Measurements from ENCODE around the gene SCAMP2. TPM values are rescaled to one million over a fixed set of nuclear protein-coding genes. Genes with fewer than 3 reads are reported as not detected.

The SCAMP2 gene
- polyA plus RNA-seq, 3 donors = 124 to 158 (median 124) TPM

GRCh38 chr15:74890665-74890960 is 17.4 kb upstream of the SCAMP2 start:
- no peaks in the 10 kb centered on the region for H4K20me1 ChIP-seq (ENCODE audit: insufficient read depth, low read length)
- Mint-ChIP-seq H3K9me3 (peaks cover 0 to 2% (median 0%) of the 10 kb centered on the region in 7 donors), H3K27ac (peak overlapping the region in 3 of 7 donors; percentile 74 to 88 (median 78)), H3K4me1 (peaks cover 40% of the 10 kb centered on the region), H3K4me3 (peak overlapping the region; percentile 91 to 96), H3K36me3 (peaks cover 15 to 24% of the 10 kb centered on the region in 2 donors), H3K27me3 (ENCODE audit: low read depth in 3 of 3) (peaks cover 0 to 5% (median 0%) of the 10 kb centered on the region in 3 donors)
- no peaks in the 10 kb centered on the region for H3K27me3 ChIP-seq (ENCODE audit: control insufficient read depth in 2 of 2, insufficient read depth in 2 of 2, low read length in 2 of 2)
- peak overlapping the region in 2 of 3 experiments; percentile 97 to 99 for H3K4me3 ChIP-seq (replicated peaks in 1 of 3; ENCODE audit: low read depth in 2 of 3, low read length in 3 of 3)
- H3K36me3 ChIP-seq (replicated peaks in 1 of 2; ENCODE audit: control insufficient read depth in 1 of 2, insufficient read depth in 2 of 2, low read length in 2 of 2) = peaks cover 10 to 14% of the 10 kb centered on the region in 2 donors
- H3K27ac ChIP-seq (ENCODE audit: low read depth in 1 of 2, low read length in 2 of 2) = no peak overlapping the region
- peaks cover 6% of the 10 kb centered on the region for H3K79me2 ChIP-seq (ENCODE audit: insufficient read depth, low read length)
- no peak for TF ChIP-seq CTCF (IDR thresholded peaks at IDR 0.05)
- peak overlapping the region; percentile 99 for H2AFZ ChIP-seq (ENCODE audit: insufficient read depth, low read depth, low read length, poor library complexity, severe bottlenecking)
- peak overlapping the region; percentile 99 for H3K4me2 ChIP-seq (replicated peaks; ENCODE audit: extremely low read depth, low read length, poor library complexity, severe bottlenecking)
- no peaks in the 10 kb centered on the region for H3K9me3 ChIP-seq (replicated peaks in 1 of 2; ENCODE audit: control insufficient read depth in 1 of 2, insufficient read depth in 1 of 2, low read length in 2 of 2)
- H3K9ac ChIP-seq (ENCODE audit: insufficient read depth, low read length, poor library complexity, severe bottlenecking) = peak overlapping the region; percentile 77
- no CpG with 5 or more reads among the region's 1 CpG for WGBS (ENCODE audit: insufficient coverage)
- intact Hi-C loops (cut with micrococcal nuclease) = no loop called here
- peaks cover 29 to 35% of the 10 kb centered on the region in 2 donors for H3K4me1 ChIP-seq (ENCODE audit: control insufficient read depth in 1 of 2, insufficient read depth in 2 of 2, low read length in 2 of 2)
- no peak for DNase-seq

GRCh38 chr15:74889883-74890664 is 16.9 kb upstream of the SCAMP2 start, which contains the start of gene MPI:
Gene MPI, plus strand, starts transcription at chr15:74890042. Its CDS starts 32 bp downstream, at chr15:74890074.
- peaks cover 6% of the 10 kb centered on the region for H3K79me2 ChIP-seq (ENCODE audit: insufficient read depth, low read length)
- H3K4me3 ChIP-seq (replicated peaks in 1 of 3; ENCODE audit: low read depth in 2 of 3, low read length in 3 of 3) = peak within 1 kb of the TSS; percentile 62 to 99 (median 97)
- H3K9me3 Mint-ChIP-seq = peaks cover 0 to 2% (median 0%) of the 10 kb centered on the region in 7 donors
- intact Hi-C loops (cut with micrococcal nuclease) = no loop called here
- peak within 1 kb of the TSS; percentile 99 for H3K4me2 ChIP-seq (replicated peaks; ENCODE audit: extremely low read depth, low read length, poor library complexity, severe bottlenecking)
- H3K4me1 ChIP-seq (ENCODE audit: control insufficient read depth in 1 of 2, insufficient read depth in 2 of 2, low read length in 2 of 2) = peaks cover 35 to 40% of the 10 kb centered on the region in 2 donors
- TF ChIP-seq CTCF (IDR thresholded peaks at IDR 0.05) = no peak
- peaks cover 15 to 24% of the 10 kb centered on the region in 2 donors for H3K36me3 Mint-ChIP-seq
- DNase-seq = peak; percentile 64 to 79 (median 69)
- H4K20me1 ChIP-seq (ENCODE audit: insufficient read depth, low read length) = no peaks in the 10 kb centered on the region
- peaks cover 0 to 5% (median 0%) of the 10 kb centered on the region in 3 donors for H3K27me3 Mint-ChIP-seq (ENCODE audit: low read depth in 3 of 3)
- H3K27ac Mint-ChIP-seq = peak within 1 kb of the TSS; percentile 55 to 88 (median 77)
- WGBS (ENCODE audit: insufficient coverage) = 2% methylated on average over 39 of the region's 47 CpGs
- H3K9me3 ChIP-seq (replicated peaks in 1 of 2; ENCODE audit: control insufficient read depth in 1 of 2, insufficient read depth in 1 of 2, low read length in 2 of 2) = no peaks in the 10 kb centered on the region
- H3K9ac ChIP-seq (ENCODE audit: insufficient read depth, low read length, poor library complexity, severe bottlenecking) = peak within 1 kb of the TSS; percentile 77
- H3K27ac ChIP-seq (ENCODE audit: low read depth in 1 of 2, low read length in 2 of 2) = peak within 1 kb of the TSS in 1 of 2 donors; percentile 84
- H3K27me3 ChIP-seq (ENCODE audit: control insufficient read depth in 2 of 2, insufficient read depth in 2 of 2, low read length in 2 of 2) = no peaks in the 10 kb centered on the region
- peak within 1 kb of the TSS; percentile 99 for H2AFZ ChIP-seq (ENCODE audit: insufficient read depth, low read depth, low read length, poor library complexity, severe bottlenecking)
- H3K36me3 ChIP-seq (replicated peaks in 1 of 2; ENCODE audit: control insufficient read depth in 1 of 2, insufficient read depth in 2 of 2, low read length in 2 of 2) = peaks cover 10 to 14% of the 10 kb centered on the region in 2 donors
- H3K4me1 Mint-ChIP-seq = peaks cover 45% of the 10 kb centered on the region
- peak within 1 kb of the TSS; percentile 91 to 96 for H3K4me3 Mint-ChIP-seq

Data from CD14-positive monocyte (primary cell).